ENCODE data around the gene CLEC11A.

GRCh38 chr19:50701367-50701985 lies 21.7 kb upstream of the CLEC11A start:
- TF ChIP-seq EZH2 (IDR thresholded peaks at IDR 0.05) (no peak), POLR2AphosphoS5 (IDR thresholded peaks at IDR 0.05; ENCODE audit: borderline replicate concordance, low read depth, low read length) (no peak), FOXP2 (optimal IDR thresholded peaks at IDR 0.05; ENCODE audit: control extremely low read depth, extremely low read length, insufficient read depth) (no peak)

Data from SK-N-MC (cell line).